DND-41 (cell line): Measurements from ENCODE around the gene ZNF184.

Source experiments
- CTCF ChIP-seq: IDR thresholded peaks from 2 replicates; pipeline ENCODE4 v1.5.1; 2012; ENCODE audit warnings: borderline replicate concordance, low read length, moderate library complexity, mild to moderate bottlenecking; ENCODE audit not compliant: poor library complexity, severe bottlenecking; ENCODE audit errors: extremely low read depth
- EZH2 ChIP-seq: IDR thresholded peaks from 3 replicates; pipeline ENCODE4 v1.6.1; 2012; ENCODE audit warnings: borderline replicate concordance, low read depth, mild to moderate bottlenecking, moderate library complexity, low read length, inconsistent platforms; ENCODE audit not compliant: severe bottlenecking

GRCh38 chr6:27428502-27428901 is 44.4 kb downstream of the ZNF184 start:
- TF ChIP-seq CTCF, result no peak
- TF ChIP-seq EZH2, result no peak
